ENCODE measurements around the gene SMYD3.
"Not testable (repeated sequence)": the region's sequence is repeated elsewhere in the genome, so short reads cannot be mapped to it uniquely, and the experiment has no call there.

Gene SMYD3

GRCh38 chr1:246108278-246108925 lies 398.7 kb downstream of the SMYD3 start:
- no peak for DNase-seq (ENCODE audit: low read depth in 2 of 2)

- no peak for DNase-seq (ENCODE audit: low read depth in 2 of 2)
Measured at GRCh38 chr1:246107516-246108277, 399.4 kb downstream of the SMYD3 start.

GRCh38 chr1:246106342-246106763 lies 400.7 kb downstream of the SMYD3 start:
- DNase-seq (ENCODE audit: low read depth in 2 of 2), result no peak

GRCh38 chr1:246104927-246105326 lies 402.2 kb downstream of the SMYD3 start:
- DNase-seq (ENCODE audit: low read depth in 2 of 2), result no peak

- DNase-seq (ENCODE audit: low read depth in 2 of 2), result no peak
Measured at GRCh38 chr1:246099570-246099969, 407.5 kb downstream of the SMYD3 start.

- no peak for DNase-seq (ENCODE audit: low read depth in 2 of 2)
Measured at GRCh38 chr1:246096356-246096755, 410.7 kb downstream of the SMYD3 start.

GRCh38 chr1:246095443-246095842 lies 411.6 kb downstream of the SMYD3 start:
- no peak for DNase-seq (ENCODE audit: low read depth in 2 of 2)

- no peak for DNase-seq (ENCODE audit: low read depth in 2 of 2)
Measured at GRCh38 chr1:246093230-246093629, 413.8 kb downstream of the SMYD3 start.

- no peak for DNase-seq (ENCODE audit: low read depth in 2 of 2)
Measured at GRCh38 chr1:246092136-246092535, 414.9 kb downstream of the SMYD3 start.

GRCh38 chr1:246091477-246091876 lies 415.6 kb downstream of the SMYD3 start:
- DNase-seq (ENCODE audit: low read depth in 2 of 2), result no peak

GRCh38 chr1:246086191-246086590 lies 420.9 kb downstream of the SMYD3 start:
- DNase-seq (ENCODE audit: low read depth in 2 of 2), result no peak

- DNase-seq (ENCODE audit: low read depth in 2 of 2), result no peak
Measured at GRCh38 chr1:246083416-246083815, 423.7 kb downstream of the SMYD3 start.

- no peak for DNase-seq (ENCODE audit: low read depth in 2 of 2)
Measured at GRCh38 chr1:246081856-246082668, 425.0 kb downstream of the SMYD3 start.

- no peak for DNase-seq (ENCODE audit: low read depth in 2 of 2)
Measured at GRCh38 chr1:246081138-246081702, 425.9 kb downstream of the SMYD3 start.

- DNase-seq (ENCODE audit: low read depth in 2 of 2), result no peak
Measured at GRCh38 chr1:246080031-246080430, 427.0 kb downstream of the SMYD3 start.

GRCh38 chr1:246078888-246079252 lies 428.2 kb downstream of the SMYD3 start:
- DNase-seq (ENCODE audit: low read depth in 2 of 2), result no peak

GRCh38 chr1:246078126-246078887 lies 428.8 kb downstream of the SMYD3 start:
- DNase-seq (ENCODE audit: low read depth in 2 of 2), result no peak

- no peak for DNase-seq (ENCODE audit: low read depth in 2 of 2)
Measured at GRCh38 chr1:246077476-246077875, 429.6 kb downstream of the SMYD3 start.

GRCh38 chr1:246074421-246074820 lies 432.7 kb downstream of the SMYD3 start:
- no peak for DNase-seq (ENCODE audit: low read depth in 2 of 2)

- no peak for DNase-seq (ENCODE audit: low read depth in 2 of 2)
Measured at GRCh38 chr1:246072456-246072955, 434.6 kb downstream of the SMYD3 start.

- DNase-seq (ENCODE audit: low read depth in 2 of 2), result not testable (repeated sequence)
Measured at GRCh38 chr1:246071981-246072380, 435.1 kb downstream of the SMYD3 start.
